ENCODE data around the gene MMP15. TPM values are rescaled to one million over a fixed set of nuclear protein-coding genes. Genes with fewer than 3 reads are reported as not detected.

MMP15 gene
- total RNA-seq, 1 experiment from 2014 or later, result 1.3 TPM

GRCh38 chr16:58016840-58017446 is 8.6 kb upstream of the MMP15 start:
- ChIA-PET POLR2A (no interaction called here), CTCF (interaction anchor here (3.2 kb wide), 1 partner anchor 110 kb away, joined by 20 read pairs; no protein-coding TSS in a partner anchor)
- H3K27me3 Mint-ChIP-seq (ENCODE audit: insufficient read depth, unreplicated experiment), result no peaks in the 10 kb centered on the region
- BruUV-seq (replicated peaks), result no TSS peak
- intact Hi-C loops (cut with micrococcal nuclease), result no loop called here
- no peak overlapping the region for H3K27ac Mint-ChIP-seq (ENCODE audit: low read depth, unreplicated experiment)
- DNase-seq (ENCODE audit: unreplicated experiment), result no peak
- H3K4me1 Mint-ChIP-seq (ENCODE audit: insufficient read depth, unreplicated experiment), result peaks cover 6% of the 10 kb centered on the region
- TF ChIP-seq CTCF (IDR thresholded peaks at IDR 0.05; ENCODE audit: unreplicated experiment), result no peak
- H3K4me3 Mint-ChIP-seq (ENCODE audit: unreplicated experiment), result no peak overlapping the region
- no peaks in the 10 kb centered on the region for H3K9me3 Mint-ChIP-seq (ENCODE audit: unreplicated experiment)
- peaks cover 26% of the 10 kb centered on the region for H3K36me3 Mint-ChIP-seq (ENCODE audit: insufficient read depth, unreplicated experiment)

DNA sequence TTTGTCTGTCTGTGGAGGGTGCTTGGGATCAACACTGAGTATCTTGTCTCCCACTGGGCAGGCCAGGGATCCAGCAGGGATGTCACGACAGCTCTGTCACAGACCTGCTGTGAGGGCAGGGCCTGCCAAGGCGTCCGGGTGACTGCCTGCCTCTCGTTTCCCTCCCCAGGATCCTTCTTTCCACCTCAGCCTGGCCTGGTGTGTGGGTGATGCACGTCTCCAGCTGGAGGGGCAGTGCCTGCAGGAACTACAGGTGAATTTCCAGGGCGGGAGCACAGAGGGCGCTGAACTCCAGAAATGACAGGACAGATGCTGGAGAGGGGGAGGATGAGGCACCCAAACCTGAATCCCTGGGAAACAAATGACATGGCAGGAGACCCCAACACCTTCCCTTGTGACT is 6.8 kb upstream of the MMP15 start:
- ChIA-PET POLR2A (interaction anchor here (0.6 to 1.0 kb wide), 2 partner anchors 33 to 166 kb away, joined by 3 read pairs; no protein-coding TSS in a partner anchor), CTCF (interaction anchor here (0.5 to 3.2 kb wide), 8 partner anchors 9 to 345 kb away, joined by 3 to 20 read pairs (median 4); no protein-coding TSS in a partner anchor)
- intact Hi-C loops (cut with micrococcal nuclease), result no loop called here
- H3K27me3 Mint-ChIP-seq (ENCODE audit: insufficient read depth, unreplicated experiment), result no peaks in the 10 kb centered on the region
- H3K27ac Mint-ChIP-seq (ENCODE audit: low read depth, unreplicated experiment), result no peak overlapping the region
- no peak overlapping the region for H3K4me3 Mint-ChIP-seq (ENCODE audit: unreplicated experiment)
- H3K9me3 Mint-ChIP-seq (ENCODE audit: unreplicated experiment), result no peaks in the 10 kb centered on the region
- H3K4me1 Mint-ChIP-seq (ENCODE audit: insufficient read depth, unreplicated experiment), result peaks cover 15% of the 10 kb centered on the region
- H3K36me3 Mint-ChIP-seq (ENCODE audit: insufficient read depth, unreplicated experiment), result peaks cover 19% of the 10 kb centered on the region
- no peak for DNase-seq (ENCODE audit: unreplicated experiment)
- no TSS peak for BruUV-seq (replicated peaks)
- no peak for TF ChIP-seq CTCF (IDR thresholded peaks at IDR 0.05; ENCODE audit: unreplicated experiment)

GRCh38 chr16:58019866-58020538 is 5.6 kb upstream of the MMP15 start:
- H3K4me1 Mint-ChIP-seq (ENCODE audit: insufficient read depth, unreplicated experiment), result peaks cover 15% of the 10 kb centered on the region
- no peak for DNase-seq (ENCODE audit: unreplicated experiment)
- H3K36me3 Mint-ChIP-seq (ENCODE audit: insufficient read depth, unreplicated experiment), result peaks cover 15% of the 10 kb centered on the region
- H3K4me3 Mint-ChIP-seq (ENCODE audit: unreplicated experiment), result no peak overlapping the region
- BruUV-seq (replicated peaks), result no TSS peak
- no peak for TF ChIP-seq CTCF (IDR thresholded peaks at IDR 0.05; ENCODE audit: unreplicated experiment)
- no peaks in the 10 kb centered on the region for H3K27me3 Mint-ChIP-seq (ENCODE audit: insufficient read depth, unreplicated experiment)
- intact Hi-C loops (cut with micrococcal nuclease), result loop anchor here (1.0 to 5.0 kb wide), 4 partner anchors 102 to 467 kb away; partner anchors contain the start of gene CSNK2A2
- ChIA-PET CTCF (interaction anchor here (0.5 to 3.2 kb wide), 8 partner anchors 10 to 176 kb away, joined by 3 to 20 read pairs (median 4); no protein-coding TSS in a partner anchor), POLR2A (no interaction called here)
- H3K27ac Mint-ChIP-seq (ENCODE audit: low read depth, unreplicated experiment), result no peak overlapping the region
- H3K9me3 Mint-ChIP-seq (ENCODE audit: unreplicated experiment), result no peaks in the 10 kb centered on the region

All from MCF 10A (cell line).